Caco-2 (cell line): ENCODE measurements around the gene PSMA8. TPM values are rescaled to one million over a fixed set of nuclear protein-coding genes. Genes with fewer than 3 reads are reported as not detected.

Source experiments
- BruUV-seq: library from RNA; stranded (reverse); fragments of 400-500 nt; replicated peaks from 2 replicates; lab custom pipeline; 2021; lab: Mats Ljungman, UMichigan
- CTCF ChIA-PET: fragments of 300-600 bp; sonication (Branson Sonifier 250); formaldehyde crosslinking; loops from one replicate; lab custom pipeline; 2022; ENCODE audit warnings: antibody characterized with exemption; lab: Charles Lee
- POLR2A ChIA-PET: fragments of 300-600 bp; sonication (Branson Sonifier 250); formaldehyde crosslinking; loops from one replicate; lab custom pipeline; 2022; ENCODE audit warnings: antibody characterized with exemption; lab: Charles Lee
- DNase-seq, 2 experiments: peaks; one replicate each; pipeline versions ENCODE4 v3.0.0 to v3.0.0-alpha.2; 2020 to 2022
- H3K27me3 ChIP-seq: replicated peaks from 2 replicates; pipeline ENCODE4 v1.6.0; 2011; ENCODE audit warnings: low read length; ENCODE audit not compliant: control insufficient read depth, insufficient read depth
- H3K36me3 ChIP-seq: 2 replicates; pipeline ENCODE4 v1.5.1; 2011; ENCODE audit warnings: low read length; ENCODE audit not compliant: control insufficient read depth, insufficient read depth
- H3K4me1 ChIP-seq: fragments of 250-450 bp; sonication (Bioruptor Pico); 2 replicates; pipeline ENCODE4 v1.5.1; 2020; ENCODE audit warnings: mild to moderate bottlenecking
- H3K4me3 ChIP-seq: 2 replicates; pipeline ENCODE4 v1.5.1; 2011; ENCODE audit warnings: low read depth, mild to moderate bottlenecking, control low read depth, low read length
- H3K9me3 ChIP-seq: fragments of 250-450 bp; sonication (Bioruptor Pico); 2 replicates; pipeline ENCODE4 v1.5.1; 2020; ENCODE audit warnings: mild to moderate bottlenecking, moderate library complexity
- H3K27ac Mint-ChIP-seq: one replicate; pipeline ENCODE4 v1.8.0; 2022; ENCODE audit warnings: mixed read lengths; ENCODE audit not compliant: unreplicated experiment
- H3K27me3 Mint-ChIP-seq: one replicate; pipeline ENCODE4 v1.8.0; 2022; ENCODE audit warnings: mixed read lengths; ENCODE audit not compliant: insufficient read depth, unreplicated experiment
- H3K36me3 Mint-ChIP-seq: one replicate; pipeline ENCODE4 v1.8.0; 2022; ENCODE audit warnings: mild to moderate bottlenecking, mixed read lengths; ENCODE audit not compliant: insufficient read depth, unreplicated experiment
- H3K4me1 Mint-ChIP-seq: one replicate; pipeline ENCODE4 v1.8.0; 2022; ENCODE audit warnings: low read depth, mixed read lengths; ENCODE audit not compliant: unreplicated experiment
- H3K4me3 Mint-ChIP-seq: one replicate; pipeline ENCODE4 v1.8.0; 2022; ENCODE audit warnings: mild to moderate bottlenecking, moderate library complexity, mixed read lengths; ENCODE audit not compliant: unreplicated experiment
- H3K9me3 Mint-ChIP-seq: one replicate; pipeline ENCODE4 v1.8.0; 2022; ENCODE audit warnings: mixed read lengths; ENCODE audit not compliant: unreplicated experiment
- intact Hi-C: fragments of 100-400 bp; cut with micrococcal nuclease; formaldehyde crosslinking; loops from one replicate; pipeline ENCODE4 v1.10.0; 2022; ENCODE audit not compliant: unreplicated experiment
- total RNA-seq: library from RNA; stranded (reverse); gene quantifications from 2 replicates; pipeline ENCODE4 v1.2.3, GENCODE V29; 2022
- TF ChIP-seq, protein P1 (sequence below), 2 experiments: fragments of 200-600 bp in 1 of 2; IDR thresholded peaks; 1 replicate in 1 of 2; 2 replicates in 1 of 2; pipeline versions ENCODE4 v1.5.1 to v1.8.0; 2011 to 2022; ENCODE audit warnings: antibody characterized with exemption in 1 of 2, control low read depth in 1 of 2, inconsistent platforms in 1 of 2, low read depth in 1 of 2, low read length in 1 of 2, mild to moderate bottlenecking in 1 of 2, moderate library complexity in 1 of 2; ENCODE audit not compliant: insufficient read depth in 1 of 2, severe bottlenecking in 1 of 2, unreplicated experiment in 1 of 2

PSMA8 gene
- total RNA-seq, 1 experiment from 2014 or later: not detected

DNA sequence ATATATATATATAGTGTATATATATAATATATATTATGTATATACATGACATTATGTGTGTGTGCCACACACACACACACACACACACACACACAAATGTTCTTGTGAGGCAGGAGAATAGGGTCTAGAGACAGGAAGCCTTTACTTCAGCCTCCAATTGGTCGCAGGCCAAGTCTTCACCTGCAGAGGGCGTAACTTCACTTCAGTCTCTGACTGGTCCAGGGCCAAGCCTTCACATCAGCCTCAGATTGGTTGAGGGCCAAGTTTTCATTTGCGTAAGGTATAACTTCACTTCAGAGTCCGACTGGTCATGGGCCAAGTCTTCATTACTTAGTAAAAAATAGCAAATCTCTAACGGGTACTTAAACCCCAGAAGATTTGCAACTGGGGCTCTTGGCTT is 30.1 kb upstream of the PSMA8 start:
- Histone ChIP-seq H3K27me3 (no peaks in the 10 kb centered on the region), H3K4me3 (no peak overlapping the region), H3K36me3 (no peaks in the 10 kb centered on the region), H3K9me3 (no peaks in the 10 kb centered on the region), H3K4me1 (no peaks in the 10 kb centered on the region)
- Mint-ChIP-seq H3K4me3 (no peak overlapping the region), H3K36me3 (no peaks in the 10 kb centered on the region), H3K27me3 (peaks cover 7% of the 10 kb centered on the region), H3K27ac (no peak overlapping the region), H3K9me3 (no peaks in the 10 kb centered on the region), H3K4me1 (no peaks in the 10 kb centered on the region)
- POLR2A ChIA-PET: no interaction called here
- intact Hi-C loops: no loop called here
- no TSS peak for BruUV-seq
- CTCF ChIA-PET: no interaction called here
- TF ChIP-seq, protein P1, sequence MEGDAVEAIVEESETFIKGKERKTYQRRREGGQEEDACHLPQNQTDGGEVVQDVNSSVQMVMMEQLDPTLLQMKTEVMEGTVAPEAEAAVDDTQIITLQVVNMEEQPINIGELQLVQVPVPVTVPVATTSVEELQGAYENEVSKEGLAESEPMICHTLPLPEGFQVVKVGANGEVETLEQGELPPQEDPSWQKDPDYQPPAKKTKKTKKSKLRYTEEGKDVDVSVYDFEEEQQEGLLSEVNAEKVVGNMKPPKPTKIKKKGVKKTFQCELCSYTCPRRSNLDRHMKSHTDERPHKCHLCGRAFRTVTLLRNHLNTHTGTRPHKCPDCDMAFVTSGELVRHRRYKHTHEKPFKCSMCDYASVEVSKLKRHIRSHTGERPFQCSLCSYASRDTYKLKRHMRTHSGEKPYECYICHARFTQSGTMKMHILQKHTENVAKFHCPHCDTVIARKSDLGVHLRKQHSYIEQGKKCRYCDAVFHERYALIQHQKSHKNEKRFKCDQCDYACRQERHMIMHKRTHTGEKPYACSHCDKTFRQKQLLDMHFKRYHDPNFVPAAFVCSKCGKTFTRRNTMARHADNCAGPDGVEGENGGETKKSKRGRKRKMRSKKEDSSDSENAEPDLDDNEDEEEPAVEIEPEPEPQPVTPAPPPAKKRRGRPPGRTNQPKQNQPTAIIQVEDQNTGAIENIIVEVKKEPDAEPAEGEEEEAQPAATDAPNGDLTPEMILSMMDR (IDR thresholded peaks at IDR 0.05; ENCODE audit: insufficient read depth in 1 of 2, low read depth in 1 of 2, low read length in 1 of 2, severe bottlenecking in 1 of 2, unreplicated experiment in 1 of 2): no peak
- DNase-seq: no peak

DNA sequence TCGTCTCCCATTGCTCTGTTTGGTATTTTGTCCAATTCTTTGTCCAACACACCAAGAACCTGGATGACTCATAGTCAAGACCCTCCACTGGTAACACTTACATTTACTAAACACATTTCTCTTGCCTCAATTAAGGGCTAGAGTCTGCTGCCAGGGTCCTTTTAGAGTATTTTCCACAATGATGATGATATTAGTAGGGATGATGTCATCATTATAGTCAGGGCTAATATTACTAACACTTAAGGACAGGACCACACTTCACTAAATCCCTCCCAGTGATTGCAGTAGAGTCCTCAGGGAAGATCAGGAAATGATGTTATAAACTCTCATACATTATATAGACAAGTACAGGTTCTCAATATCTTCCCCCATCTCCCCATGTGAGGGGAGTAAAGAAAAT is 29.6 kb upstream of the PSMA8 start:
- intact Hi-C loops: no loop called here
- Mint-ChIP-seq H3K27ac (no peak overlapping the region), H3K4me3 (no peak overlapping the region), H3K36me3 (no peaks in the 10 kb centered on the region), H3K4me1 (no peaks in the 10 kb centered on the region), H3K9me3 (no peaks in the 10 kb centered on the region), H3K27me3 (peaks cover 7% of the 10 kb centered on the region)
- no peaks in the 10 kb centered on the region for H3K27me3 ChIP-seq
- no TSS peak for BruUV-seq
- H3K36me3 ChIP-seq: no peaks in the 10 kb centered on the region
- CTCF ChIA-PET: no interaction called here
- H3K9me3 ChIP-seq: no peaks in the 10 kb centered on the region
- H3K4me3 ChIP-seq: no peak overlapping the region
- H3K4me1 ChIP-seq: no peaks in the 10 kb centered on the region
- no peak for DNase-seq
- TF ChIP-seq, protein P1 (IDR thresholded peaks at IDR 0.05; ENCODE audit: insufficient read depth in 1 of 2, low read depth in 1 of 2, low read length in 1 of 2, severe bottlenecking in 1 of 2, unreplicated experiment in 1 of 2): no peak
- POLR2A ChIA-PET: no interaction called here

DNA sequence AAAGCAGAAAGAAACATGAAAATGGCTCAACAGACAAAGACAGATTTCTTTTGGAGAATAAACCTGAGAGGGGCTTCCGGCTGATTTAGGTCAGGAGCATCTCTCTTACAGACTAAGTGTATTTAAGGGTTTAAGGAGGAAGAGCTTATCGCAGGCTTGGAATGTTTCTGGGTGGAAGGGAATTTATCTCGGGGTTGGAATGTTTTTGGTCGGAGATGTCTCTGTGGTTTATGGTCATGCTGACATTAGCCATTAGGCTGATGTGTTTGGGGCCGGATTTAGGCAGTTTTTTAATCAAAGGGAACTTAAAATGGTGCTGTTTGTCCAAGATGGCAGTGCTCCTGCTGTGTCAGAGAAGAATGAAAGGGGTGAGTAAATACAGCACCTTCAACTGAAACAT is 14.4 kb upstream of the PSMA8 start:
- ChIA-PET POLR2A (no interaction called here), CTCF (no interaction called here)
- no TSS peak for BruUV-seq
- DNase-seq: no peak
- H3K4me1 ChIP-seq: no peaks in the 10 kb centered on the region
- Mint-ChIP-seq H3K4me1 (no peaks in the 10 kb centered on the region), H3K27me3 (peaks cover 16% of the 10 kb centered on the region), H3K27ac (no peak overlapping the region), H3K9me3 (no peaks in the 10 kb centered on the region), H3K4me3 (no peak overlapping the region), H3K36me3 (no peaks in the 10 kb centered on the region)
- TF ChIP-seq, protein P1 (IDR thresholded peaks at IDR 0.05; ENCODE audit: insufficient read depth in 1 of 2, low read depth in 1 of 2, low read length in 1 of 2, severe bottlenecking in 1 of 2, unreplicated experiment in 1 of 2): no peak
- no peaks in the 10 kb centered on the region for H3K36me3 ChIP-seq
- H3K9me3 ChIP-seq: no peaks in the 10 kb centered on the region
- intact Hi-C loops: no loop called here
- H3K27me3 ChIP-seq: no peaks in the 10 kb centered on the region
- H3K4me3 ChIP-seq: no peak overlapping the region
